H9 (cell line): ENCODE results near the gene GRIK4. TPM values are rescaled to one million over a fixed set of nuclear protein-coding genes. Genes with fewer than 3 reads are reported as not detected.

Experiments used
- DNase-seq: peaks from one replicate; pipeline ENCODE4 v3.0.0-alpha.2; 2017
- H2AFZ ChIP-seq: one replicate; pipeline ENCODE4 v1.6.1; 2013; ENCODE audit warnings: mild to moderate bottlenecking, low read length, control low read depth, moderate library complexity
- H2AK5ac ChIP-seq: 2 replicates; pipeline ENCODE4 v1.6.1; 2013; ENCODE audit warnings: low read length, control low read depth, mixed read lengths; ENCODE audit not compliant: insufficient read length
- H2BK120ac ChIP-seq: one replicate; pipeline ENCODE4 v1.6.1; 2013; ENCODE audit warnings: low read depth, mild to moderate bottlenecking, low read length, control low read depth, inconsistent platforms; ENCODE audit not compliant: poor library complexity, severe bottlenecking
- H2BK12ac ChIP-seq: 2 replicates; pipeline ENCODE4 v1.6.1; 2013; ENCODE audit warnings: low read length, control low read depth, mixed read lengths, low read depth; ENCODE audit not compliant: insufficient read length
- H2BK15ac ChIP-seq: 2 replicates; pipeline ENCODE4 v1.6.1; 2013; ENCODE audit warnings: low read depth, low read length, control low read depth
- H2BK20ac ChIP-seq: one replicate; pipeline ENCODE4 v1.6.1; 2013; ENCODE audit warnings: low read depth, mild to moderate bottlenecking, low read length, control low read depth, inconsistent platforms; ENCODE audit not compliant: poor library complexity, severe bottlenecking
- H2BK5ac ChIP-seq: 2 replicates; pipeline ENCODE4 v1.6.1; 2013; ENCODE audit warnings: low read length, control low read depth, mixed read lengths; ENCODE audit not compliant: insufficient read length
- H3K14ac ChIP-seq: 2 replicates; pipeline ENCODE4 v1.6.1; 2013; ENCODE audit warnings: low read length, control low read depth; ENCODE audit not compliant: insufficient read depth
- H3K18ac ChIP-seq: 2 replicates; pipeline ENCODE4 v1.6.1; 2013; ENCODE audit warnings: low read depth, mild to moderate bottlenecking, mixed read lengths, low read length, control low read depth; ENCODE audit not compliant: insufficient read length
- H3K23ac ChIP-seq: 2 replicates; pipeline ENCODE4 v1.6.1; 2013; ENCODE audit warnings: low read length, control low read depth, mixed read lengths, low read depth; ENCODE audit not compliant: insufficient read length
- H3K23me2 ChIP-seq: 2 replicates; pipeline ENCODE4 v1.6.1; 2013; ENCODE audit warnings: low read depth, mild to moderate bottlenecking, mixed read lengths, low read length, control low read depth; ENCODE audit not compliant: insufficient read length, poor library complexity, severe bottlenecking
- H3K27ac ChIP-seq: 2 replicates; pipeline ENCODE4 v1.5.1; 2013; ENCODE audit warnings: low read length, control low read depth, mixed read lengths, low read depth; ENCODE audit not compliant: insufficient read length
- H3K27me3 ChIP-seq: 2 replicates; pipeline ENCODE4 v1.6.1; 2013; ENCODE audit warnings: low read length, control low read depth, inconsistent platforms; ENCODE audit not compliant: insufficient read depth
- H3K4ac ChIP-seq: 2 replicates; pipeline ENCODE4 v1.6.1; 2013; ENCODE audit warnings: low read depth, mild to moderate bottlenecking, control low read depth, inconsistent platforms, low read length, moderate library complexity
- H3K4me1 ChIP-seq: 2 replicates; pipeline ENCODE4 v1.6.1; 2013; ENCODE audit warnings: low read length, control low read depth, inconsistent platforms; ENCODE audit not compliant: insufficient read depth
- H3K4me2 ChIP-seq: 2 replicates; pipeline ENCODE4 v1.6.1; 2013; ENCODE audit warnings: low read length, control low read depth, mixed read lengths; ENCODE audit not compliant: insufficient read length, insufficient read depth
- H3K56ac ChIP-seq: 2 replicates; pipeline ENCODE4 v1.6.1; 2013; ENCODE audit warnings: low read depth, mild to moderate bottlenecking, mixed read lengths, low read length, control low read depth; ENCODE audit not compliant: insufficient read length
- H3K79me1 ChIP-seq: 2 replicates; pipeline ENCODE4 v1.6.1; 2013; ENCODE audit warnings: low read depth, mild to moderate bottlenecking, moderate library complexity, low read length, control low read depth, inconsistent platforms; ENCODE audit not compliant: insufficient read depth, poor library complexity, severe bottlenecking
- H3K79me2 ChIP-seq: 2 replicates; pipeline ENCODE4 v1.6.1; 2013; ENCODE audit warnings: low read length, control low read depth, inconsistent platforms; ENCODE audit not compliant: insufficient read depth
- H3K9ac ChIP-seq: 2 replicates; pipeline ENCODE4 v1.6.1; 2013; ENCODE audit warnings: low read length, control low read depth, mixed read lengths; ENCODE audit not compliant: insufficient read length; ENCODE audit errors: extremely low read depth
- H3K9me3 ChIP-seq: one replicate; pipeline ENCODE4 v1.6.1; 2013; ENCODE audit warnings: low read depth, low read length, inconsistent platforms; ENCODE audit not compliant: control insufficient read depth
- H3T11ph ChIP-seq: one replicate; pipeline ENCODE4 v1.6.1; 2013; ENCODE audit warnings: mild to moderate bottlenecking, low read length, control low read depth, inconsistent platforms
- H4K20me1 ChIP-seq: one replicate; pipeline ENCODE4 v1.6.1; 2013; ENCODE audit not compliant: control insufficient read depth, insufficient read length, insufficient read depth
- H4K5ac ChIP-seq: 2 replicates; pipeline ENCODE4 v1.6.1; 2013; ENCODE audit warnings: low read depth, mild to moderate bottlenecking, mixed read lengths, low read length, control low read depth; ENCODE audit not compliant: insufficient read length
- H4K8ac ChIP-seq: replicated peaks from 2 replicates; pipeline ENCODE4 v1.6.1; 2013; ENCODE audit warnings: low read length, control low read depth, mixed read lengths, low read depth; ENCODE audit not compliant: insufficient read length
- H4K91ac ChIP-seq: 2 replicates; pipeline ENCODE4 v1.6.1; 2013; ENCODE audit warnings: low read depth, mild to moderate bottlenecking, moderate library complexity, mixed read lengths, low read length, control low read depth; ENCODE audit not compliant: insufficient read length
- H3K27ac Mint-ChIP-seq, 3 experiments: 2 replicates in 2 of 3; 3 replicates in 1 of 3; pipeline ENCODE4 v1.8.0; 2020 to 2021; ENCODE audit warnings: mixed read lengths in 3 of 3, mild to moderate bottlenecking in 1 of 3, moderate library complexity in 1 of 3
- H3K27me3 Mint-ChIP-seq: 2 replicates; pipeline ENCODE4 v1.8.0; 2021; ENCODE audit warnings: low read depth, mild to moderate bottlenecking, moderate library complexity, mixed read lengths
- H3K36me3 Mint-ChIP-seq, 3 experiments: 2 replicates in 2 of 3; 3 replicates in 1 of 3; pipeline ENCODE4 v1.8.0; 2020 to 2021; ENCODE audit warnings: low read depth in 3 of 3, mixed read lengths in 3 of 3; ENCODE audit not compliant: insufficient read depth in 1 of 3
- H3K4me1 Mint-ChIP-seq, 2 experiments: 2 replicates each; pipeline ENCODE4 v1.8.0; 2020; ENCODE audit warnings: mixed read lengths in 2 of 2
- H3K4me3 Mint-ChIP-seq, 2 experiments: 2 replicates in 1 of 2; 3 replicates in 1 of 2; pipeline ENCODE4 v1.8.0; 2020 to 2021; ENCODE audit warnings: mild to moderate bottlenecking in 2 of 2, mixed read lengths in 2 of 2, moderate library complexity in 1 of 2
- H3K9me3 Mint-ChIP-seq, 2 experiments: 2 replicates in 1 of 2; 3 replicates in 1 of 2; pipeline ENCODE4 v1.8.0; 2020; ENCODE audit warnings: mild to moderate bottlenecking in 2 of 2, mixed read lengths in 2 of 2, moderate library complexity in 1 of 2
- CTCF ChIP-seq: fragments of 200-600 bp; sonication (generic); conservative IDR thresholded peaks from 3 replicates; pipeline ENCODE4 v1.8.0; 2021; ENCODE audit warnings: antibody characterized with exemption, mild to moderate bottlenecking
- WGBS: extraction: QIAGEN DNeasy Blood & Tissue Kit; methylation state at CpG from one replicate; pipeline ENCODE4 v1.1.7; 2013; ENCODE audit warnings: missing lambda C conversion rate, low lambda C conversion rate, mixed read lengths; ENCODE audit not compliant: insufficient read length; ENCODE audit errors: extremely low coverage; 5-methylcytosine and 5-hydroxymethylcytosine counted together
- total RNA-seq: library from RNA; stranded (reverse); gene quantifications from 2 replicates; pipeline ENCODE4 v1.2.1, GENCODE V29; 2021

Gene GRIK4
- total RNA-seq, 1 experiment from 2014 or later = 2.3 TPM

- Histone ChIP-seq H2BK120ac (no peak overlapping the region), H3K79me2 (no peaks in the 10 kb centered on the region), H4K8ac (no peak overlapping the region), H3K79me1 (no peaks in the 10 kb centered on the region), H3K27ac (no peak overlapping the region), H3K23me2 (no peaks in the 10 kb centered on the region), H3K27me3 (no peaks in the 10 kb centered on the region), H4K91ac (no peak overlapping the region), H3K4me2 (no peak overlapping the region), H3K23ac (no peak overlapping the region), H3K18ac (no peak overlapping the region), H3K56ac (no peak overlapping the region), H4K5ac (no peak overlapping the region), H3K4me1 (no peaks in the 10 kb centered on the region), H2AFZ (no peak overlapping the region), H2BK20ac (no peak overlapping the region), H2BK5ac (no peak overlapping the region), H3K14ac (no peak overlapping the region), H3K9me3 (no peaks in the 10 kb centered on the region), H2BK15ac (no peak overlapping the region), H3T11ph (no peak overlapping the region), H3K4ac (no peak overlapping the region), H3K9ac (no peak overlapping the region), H2BK12ac (no peak overlapping the region), H4K20me1 (no peaks in the 10 kb centered on the region), H2AK5ac (no peak overlapping the region)
- Mint-ChIP-seq H3K36me3 (no peaks in the 10 kb centered on the region), H3K4me3 (peak overlapping the region in 1 of 2 experiments; percentile 23; a peak in 1 of 5 replicates), H3K9me3 (no peaks in the 10 kb centered on the region), H3K27me3 (peaks cover 23% of the 10 kb centered on the region), H3K27ac (no peak overlapping the region), H3K4me1 (peaks cover 15 to 38% of the 10 kb centered on the region in 2 experiments)
- WGBS = no CpG with 5 or more reads among the region's 9 CpGs
- DNase-seq = no peak
- TF ChIP-seq CTCF = no peak
Observed at GRCh38 chr11:120662071-120662676, 150.6 kb downstream of the GRIK4 start.
